Transverse colon (tissue), 4 donors: Measurements from ENCODE around the gene TXNL4B.

ENCODE experiments used
- CTCF ChIP-seq, 5 experiments: fragments of 200-600 bp in 3 of 5; fragments of 450-650 bp in 2 of 5; sonication (generic) in 3 of 5; IDR thresholded peaks; 1 replicate in 2 of 5; 2 replicates in 3 of 5; pipeline ENCODE4 v1.5.1; 2016 to 2017; ENCODE audit warnings: antibody characterized with exemption in 5 of 5, inconsistent platforms in 3 of 5, mild to moderate bottlenecking in 2 of 5, moderate library complexity in 1 of 5
- EP300 ChIP-seq: sonication (generic); formaldehyde crosslinking; IDR thresholded peaks from one replicate; pipeline ENCODE4 v1.6.1; 2017; ENCODE audit warnings: antibody characterized with exemption, low read depth
- POLR2A ChIP-seq: fragments of 450-650 bp; IDR thresholded peaks from one replicate; pipeline ENCODE4 v1.6.1; 2016; ENCODE audit warnings: antibody characterized with exemption, mild to moderate bottlenecking, moderate library complexity
- POLR2AphosphoS5 ChIP-seq, 3 donors: sonication (generic); formaldehyde crosslinking; IDR thresholded peaks; one replicate each; pipeline ENCODE4 v1.6.1; 2016; ENCODE audit warnings: antibody characterized with exemption in 3 of 3

- TF ChIP-seq CTCF (IDR thresholded peaks at IDR 0.05) (no peak), POLR2A (no peak), EP300 (no peak), POLR2AphosphoS5 (IDR thresholded peaks at IDR 0.05) (no peak)
Observed at GRCh38 chr16:72109966-72110530, 16.6 kb upstream of the TXNL4B start.
